NCI-H510A treated with DMSO at 0.1 percent for 48 hours (cell line): ENCODE data around the gene RNF13.
"Not testable (repeated sequence)": the region's sequence is repeated elsewhere in the genome, so short reads cannot be mapped to it uniquely, and the experiment has no call there.

Source experiments
- DNase-seq: peaks from one replicate; lab custom pipeline; 2025; lab: John Stamatoyannopoulos, UW

Gene RNF13

GRCh38 chr3:149900322-149900721 is 87.3 kb downstream of the RNF13 start:
- no peak for DNase-seq

GRCh38 chr3:149901770-149902169 is 88.8 kb downstream of the RNF13 start:
- no peak for DNase-seq

- no peak for DNase-seq
Observed at GRCh38 chr3:149902498-149903139, 89.6 kb downstream of the RNF13 start.

GRCh38 chr3:149906036-149906435 is 93.0 kb downstream of the RNF13 start:
- no peak for DNase-seq

- no peak for DNase-seq
Observed at GRCh38 chr3:149908424-149908957, 95.5 kb downstream of the RNF13 start.

- no peak for DNase-seq
Observed at GRCh38 chr3:149909923-149910322, 96.9 kb downstream of the RNF13 start.

- no peak for DNase-seq
Observed at GRCh38 chr3:149917124-149917667, 104.2 kb downstream of the RNF13 start.

GRCh38 chr3:149919509-149919908 is 106.5 kb downstream of the RNF13 start:
- DNase-seq, result no peak

GRCh38 chr3:149920119-149920518 is 107.1 kb downstream of the RNF13 start:
- no peak for DNase-seq

- no peak for DNase-seq
Observed at GRCh38 chr3:149933008-149933407, 120.0 kb downstream of the RNF13 start.

- DNase-seq, result no peak
Observed at GRCh38 chr3:149933858-149934257, 120.8 kb downstream of the RNF13 start.

- DNase-seq, result no peak
Observed at GRCh38 chr3:149934524-149934923, 121.5 kb downstream of the RNF13 start.

- peak; percentile 67 for DNase-seq
Observed at GRCh38 chr3:149936812-149937230, 123.8 kb downstream of the RNF13 start.

- DNase-seq, result not testable (repeated sequence)
Observed at GRCh38 chr3:149938392-149939055, 125.5 kb downstream of the RNF13 start.

- DNase-seq, result no peak
Observed at GRCh38 chr3:149941186-149941585, 128.2 kb downstream of the RNF13 start.

- DNase-seq, result no peak
Observed at GRCh38 chr3:149941946-149942345, 128.9 kb downstream of the RNF13 start.

GRCh38 chr3:149942409-149942808 is 129.4 kb downstream of the RNF13 start:
- no peak for DNase-seq

GRCh38 chr3:149943966-149944365 is 131.0 kb downstream of the RNF13 start:
- DNase-seq, result not testable (repeated sequence)

GRCh38 chr3:149947231-149947630 is 134.2 kb downstream of the RNF13 start:
- no peak for DNase-seq

GRCh38 chr3:149949181-149949580 is 136.2 kb downstream of the RNF13 start:
- DNase-seq, result no peak

GRCh38 chr3:149954812-149955211 is 141.8 kb downstream of the RNF13 start:
- DNase-seq, result no peak

GRCh38 chr3:149955449-149955848 is 142.4 kb downstream of the RNF13 start:
- no peak for DNase-seq
